GM23248 (cell line): ENCODE results near the gene TRAPPC12.

Source experiments
- EZH2 ChIP-seq: fragments of 200-600 bp; sonication (generic); IDR thresholded peaks from 2 replicates; pipeline ENCODE4 v1.6.1; 2018; ENCODE audit warnings: antibody characterized with exemption, mild to moderate bottlenecking; ENCODE audit not compliant: insufficient read depth, poor library complexity, severe bottlenecking
- EZH2phosphoT487 ChIP-seq: fragments of 200-600 bp; sonication (generic); IDR thresholded peaks from 2 replicates; pipeline ENCODE4 v1.6.1; 2018; ENCODE audit warnings: antibody characterized with exemption, moderate library complexity, mild to moderate bottlenecking, low read depth; ENCODE audit not compliant: insufficient read depth

DNA sequence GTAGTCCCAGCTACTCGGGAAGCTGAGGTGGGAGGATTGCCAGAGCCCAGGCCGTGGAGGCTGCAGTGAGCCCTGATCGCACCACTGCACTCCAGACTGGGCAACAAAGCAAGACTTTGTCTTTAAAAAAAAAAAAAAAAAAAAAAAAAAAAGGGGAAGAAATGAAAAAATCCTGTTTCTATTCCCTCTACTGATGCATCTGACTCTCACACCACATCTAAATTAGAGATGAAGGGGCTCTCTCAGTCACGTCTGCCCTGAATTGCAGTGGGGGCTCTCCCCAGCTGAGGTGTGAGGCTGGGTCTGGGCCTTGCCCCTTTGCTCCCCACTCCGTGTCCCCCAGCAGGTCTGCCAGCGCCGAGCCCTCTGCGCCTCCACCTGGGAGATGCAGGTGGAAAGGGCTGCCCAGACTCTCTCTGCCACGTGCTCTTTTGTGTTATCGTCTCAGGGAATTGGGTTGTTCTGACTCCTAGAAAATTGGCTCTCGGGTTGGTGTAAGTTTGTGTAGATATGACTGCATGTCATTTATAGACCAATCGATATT, 30.2 kb downstream of the TRAPPC12 start:
- no peak for TF ChIP-seq EZH2phosphoT487
- no peak for TF ChIP-seq EZH2
